NCI-H1417 treated with DMSO at 0.1 percent for 48 hours (cell line): ENCODE measurements around the gene STT3A.

Experiments used
- DNase-seq: peaks from one replicate; lab custom pipeline; 2025; lab: John Stamatoyannopoulos, UW

Gene STT3A

GRCh38 chr11:125588505-125588904 is 4.1 kb upstream of the STT3A start:
- no peak for DNase-seq

DNA sequence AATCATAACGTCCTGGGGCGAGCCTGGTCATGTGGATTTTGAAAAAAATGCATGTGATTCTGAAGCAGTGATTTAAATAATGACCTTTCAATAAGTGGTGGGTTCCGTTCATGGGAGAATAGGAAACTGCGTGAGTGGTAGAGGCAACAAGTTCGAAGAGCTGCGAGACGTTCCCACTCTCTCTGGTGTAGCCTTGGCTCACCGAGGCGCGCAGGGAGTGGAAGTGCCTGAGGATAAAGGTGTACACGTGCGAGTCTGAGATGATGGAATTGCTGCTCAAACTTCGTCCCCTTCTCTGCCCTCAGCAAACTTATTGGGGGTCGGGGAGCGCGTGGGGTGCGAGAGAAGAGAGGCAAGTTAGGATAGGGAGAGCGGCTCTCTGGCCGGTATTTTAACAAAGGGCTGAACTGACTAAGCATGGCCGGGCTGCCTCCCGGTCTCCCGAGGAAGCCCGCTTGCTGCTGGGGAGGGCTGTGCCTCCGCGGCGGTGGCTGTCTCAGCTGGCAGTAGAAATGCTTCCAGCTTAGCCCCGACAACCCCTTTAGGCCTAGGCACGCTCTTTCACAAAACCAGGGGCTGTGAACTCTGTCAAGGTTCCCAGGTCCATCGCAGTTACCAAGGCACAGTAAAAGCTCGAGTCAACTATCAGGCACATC is 875 bp upstream of the STT3A start:
- no peak for DNase-seq

GRCh38 chr11:125593114-125593820 is 615 bp downstream of the STT3A start:
- DNase-seq, result peak; percentile 3

DNA sequence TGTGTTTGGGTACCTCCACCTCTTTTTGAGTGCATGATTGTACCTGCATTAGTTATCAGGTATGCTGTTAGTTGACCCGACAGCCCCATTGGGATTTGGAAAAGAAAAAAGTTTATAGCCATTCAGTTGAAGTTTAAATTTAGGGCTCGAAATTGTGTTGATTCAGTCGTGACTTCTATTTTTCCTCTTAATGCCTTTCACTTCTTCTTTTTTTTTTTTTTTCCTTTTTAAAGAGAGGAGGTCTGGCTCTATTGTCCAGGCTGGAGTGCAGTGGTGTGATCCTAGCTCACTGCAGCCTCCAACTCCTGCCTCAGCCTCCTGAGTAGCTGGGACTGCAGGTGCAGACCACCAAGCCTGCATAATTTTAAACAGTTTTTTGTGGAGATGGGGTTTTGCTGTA is 2.3 kb downstream of the STT3A start:
- no peak for DNase-seq

GRCh38 chr11:125600663-125601062 is 8.0 kb downstream of the STT3A start:
- DNase-seq, result no peak

DNA sequence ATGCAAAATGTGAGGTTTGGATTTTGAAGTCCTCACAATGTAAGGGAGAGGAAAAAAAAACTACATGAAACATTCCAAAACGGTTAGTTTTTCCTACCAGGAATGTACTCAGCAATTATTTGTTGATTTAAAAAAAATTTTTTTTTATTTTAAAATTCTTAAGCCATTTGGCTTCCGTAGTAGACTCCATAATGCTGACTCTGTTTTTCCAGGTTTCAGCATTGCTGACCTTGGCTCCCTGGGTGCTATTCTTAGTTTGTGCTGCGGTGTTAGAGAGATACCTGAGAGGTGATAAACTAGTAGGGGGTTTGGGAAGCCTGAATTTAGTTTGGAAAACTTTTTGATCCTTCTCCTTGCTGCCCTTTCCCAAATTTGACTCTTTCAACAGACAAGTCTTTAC is 10.6 kb downstream of the STT3A start:
- DNase-seq, result no peak

DNA sequence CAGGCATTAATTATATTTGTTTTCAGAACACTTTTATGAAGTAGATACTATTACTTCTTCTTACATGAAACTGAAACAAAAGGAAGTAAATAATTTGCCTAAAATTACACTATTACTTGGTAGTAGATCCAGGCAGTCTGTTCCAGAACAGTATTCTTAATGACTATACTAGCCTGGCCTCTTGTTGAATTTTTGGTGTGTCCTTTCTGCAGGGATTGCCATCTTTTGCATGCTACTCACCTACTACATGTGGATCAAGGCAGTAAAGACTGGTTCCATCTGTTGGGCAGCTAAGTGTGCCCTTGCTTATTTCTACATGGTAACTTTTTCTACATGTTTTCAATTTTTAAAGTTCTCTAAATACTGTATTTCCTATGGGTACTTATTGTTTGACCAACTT is 12.8 kb downstream of the STT3A start:
- no peak for DNase-seq

GRCh38 chr11:125609545-125609944 is 16.9 kb downstream of the STT3A start:
- no peak for DNase-seq

DNA sequence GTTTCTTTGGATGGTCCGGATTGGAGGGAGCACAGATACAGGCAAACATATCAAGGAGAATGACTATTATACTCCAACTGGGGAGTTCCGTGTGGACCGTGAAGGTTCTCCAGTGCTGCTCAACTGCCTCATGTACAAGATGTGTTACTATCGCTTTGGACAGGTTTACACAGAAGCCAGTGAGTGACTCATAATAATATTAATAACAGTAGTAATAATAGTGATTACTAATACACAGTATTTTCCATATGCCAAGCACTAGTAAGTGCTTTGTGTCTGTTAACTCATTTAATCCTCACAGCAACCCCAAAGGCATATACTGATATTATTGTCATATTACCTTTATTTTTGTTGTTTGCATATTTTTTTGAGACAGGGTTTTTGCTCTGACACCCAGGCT is 25.7 kb downstream of the STT3A start:
- no peak for DNase-seq

- no peak for DNase-seq
Measured at GRCh38 chr11:125621995-125622394, 29.3 kb downstream of the STT3A start.

DNA sequence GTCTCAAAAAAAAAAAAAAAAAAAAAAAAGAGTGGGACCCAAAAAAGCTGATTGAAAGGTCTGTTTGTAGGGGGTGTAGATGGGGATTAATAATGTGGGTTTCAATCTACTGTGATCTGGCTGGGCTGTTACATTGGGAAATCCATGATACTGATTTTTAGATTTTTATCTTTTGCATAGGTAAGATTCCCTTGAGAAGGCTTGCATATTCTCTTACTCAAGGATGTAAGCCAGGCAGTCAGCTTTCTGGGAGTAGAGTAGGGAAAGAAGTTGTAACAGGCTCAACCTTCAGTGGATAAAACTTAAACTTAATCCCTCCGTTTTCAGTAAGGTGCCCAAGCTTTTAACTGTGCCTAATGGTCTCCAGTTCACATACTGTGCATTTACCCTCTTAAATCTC is 30.4 kb downstream of the STT3A start:
- DNase-seq, result no peak

DNA sequence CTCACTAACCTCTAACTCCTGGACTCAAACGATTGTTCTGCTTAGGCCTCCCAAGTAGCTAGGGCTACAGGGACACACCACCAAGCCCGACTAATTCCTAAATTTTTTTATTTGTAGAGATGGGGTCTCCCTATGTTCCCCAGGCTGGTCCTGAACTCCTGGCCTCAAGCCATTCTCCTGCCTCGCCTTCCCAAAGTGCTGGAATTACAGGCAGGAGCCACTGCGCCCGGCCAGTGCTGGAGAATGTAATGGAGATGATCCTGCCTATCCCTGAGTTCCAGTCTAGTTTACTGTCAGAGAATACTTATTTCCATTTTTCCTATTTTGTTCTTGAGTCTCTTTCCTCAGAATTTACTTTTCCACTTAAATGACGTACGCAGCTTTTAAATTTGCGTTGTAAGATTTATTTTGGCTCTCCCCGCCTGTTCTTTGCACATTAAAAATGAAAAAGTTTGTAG is 32.1 kb downstream of the STT3A start, which contains the start of gene CHEK1:
Gene CHEK1, plus strand, starts transcription at position 408 of the 458 bp plus-strand sequence. CDS start 1,606 bp downstream, outside the sequence.
- DNase-seq, result no peak

GRCh38 chr11:125625225-125625629 is 32.6 kb downstream of the STT3A start:
- peak; percentile 29 for DNase-seq

DNA sequence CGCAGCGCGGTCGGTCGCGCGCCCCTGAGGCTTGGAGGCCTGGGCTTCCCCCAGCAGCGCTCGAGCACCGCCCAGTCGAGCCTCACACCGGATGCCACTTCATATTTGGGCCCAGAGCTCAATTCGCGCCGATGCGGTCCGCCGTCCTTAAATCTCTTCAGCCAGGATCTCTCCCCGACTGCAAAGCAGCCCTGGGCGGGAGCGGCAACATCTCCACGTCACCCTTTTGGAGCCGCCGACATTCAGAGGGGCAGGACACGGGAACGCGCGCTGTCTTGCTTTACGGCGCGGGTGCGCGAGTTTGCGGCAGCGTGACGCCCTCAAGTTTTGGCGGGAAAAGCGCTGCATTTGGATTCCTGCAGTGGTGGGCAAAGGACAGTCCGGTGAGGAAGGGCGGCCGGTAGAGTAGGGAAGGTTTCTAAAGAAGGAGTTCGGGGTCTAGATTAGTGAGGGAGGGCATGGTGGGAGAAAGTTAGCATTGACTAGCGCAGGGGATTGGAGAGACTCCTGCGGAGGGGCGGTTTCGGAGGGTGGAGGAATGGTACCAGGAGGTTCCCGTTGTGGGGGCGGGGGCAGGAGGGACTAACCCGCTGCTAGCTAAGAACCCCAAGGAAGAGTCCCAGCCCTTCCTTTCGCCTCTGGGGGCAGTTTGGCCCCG is 33.1 kb downstream of the STT3A start:
- DNase-seq, result peak; percentile 78

- peak; percentile 58 for DNase-seq
Measured at GRCh38 chr11:125626288-125626950, 33.8 kb downstream of the STT3A start.

GRCh38 chr11:125627236-125627910 is 34.7 kb downstream of the STT3A start:
- DNase-seq, result no peak

DNA sequence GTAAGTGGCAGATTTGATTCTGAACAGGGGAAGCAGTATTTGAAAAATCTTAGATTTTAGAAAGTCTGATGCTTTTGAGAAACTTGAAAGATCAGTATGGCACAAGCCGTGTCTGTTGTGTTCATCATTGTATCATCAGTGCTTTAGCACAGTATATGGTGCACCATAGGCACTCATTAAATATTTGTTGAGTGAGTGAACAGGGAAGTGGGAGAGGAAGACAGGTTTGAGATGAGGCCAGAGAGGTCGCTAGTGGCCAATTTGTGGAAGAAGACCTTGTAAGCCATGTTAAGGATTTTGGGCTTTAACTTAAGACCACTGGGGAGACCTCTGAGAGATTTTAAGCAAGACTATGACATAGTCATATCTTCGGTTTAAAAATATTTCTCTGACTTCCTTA is 45.2 kb downstream of the STT3A start:
- DNase-seq, result no peak

GRCh38 chr11:125638315-125638714 is 45.7 kb downstream of the STT3A start:
- DNase-seq, result no peak

DNA sequence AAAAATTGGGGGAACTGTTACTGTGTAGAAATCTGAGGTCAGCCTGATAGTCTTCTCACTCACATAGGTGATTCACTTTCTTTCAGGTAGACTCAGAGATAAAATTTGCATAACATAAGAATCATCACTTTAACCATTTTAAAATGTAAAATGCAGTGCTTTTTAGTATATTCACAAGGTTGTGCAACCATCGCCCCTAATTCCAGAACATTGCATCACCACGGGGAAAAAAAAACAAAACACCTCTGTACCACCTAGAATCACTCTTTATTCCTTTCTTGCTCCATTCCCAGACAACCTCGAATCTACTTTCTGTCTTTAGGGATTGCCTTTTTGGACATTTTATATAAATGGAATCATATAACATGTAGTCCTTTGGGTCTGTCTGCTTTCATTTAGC is 53.2 kb downstream of the STT3A start:
- no peak for DNase-seq

DNA sequence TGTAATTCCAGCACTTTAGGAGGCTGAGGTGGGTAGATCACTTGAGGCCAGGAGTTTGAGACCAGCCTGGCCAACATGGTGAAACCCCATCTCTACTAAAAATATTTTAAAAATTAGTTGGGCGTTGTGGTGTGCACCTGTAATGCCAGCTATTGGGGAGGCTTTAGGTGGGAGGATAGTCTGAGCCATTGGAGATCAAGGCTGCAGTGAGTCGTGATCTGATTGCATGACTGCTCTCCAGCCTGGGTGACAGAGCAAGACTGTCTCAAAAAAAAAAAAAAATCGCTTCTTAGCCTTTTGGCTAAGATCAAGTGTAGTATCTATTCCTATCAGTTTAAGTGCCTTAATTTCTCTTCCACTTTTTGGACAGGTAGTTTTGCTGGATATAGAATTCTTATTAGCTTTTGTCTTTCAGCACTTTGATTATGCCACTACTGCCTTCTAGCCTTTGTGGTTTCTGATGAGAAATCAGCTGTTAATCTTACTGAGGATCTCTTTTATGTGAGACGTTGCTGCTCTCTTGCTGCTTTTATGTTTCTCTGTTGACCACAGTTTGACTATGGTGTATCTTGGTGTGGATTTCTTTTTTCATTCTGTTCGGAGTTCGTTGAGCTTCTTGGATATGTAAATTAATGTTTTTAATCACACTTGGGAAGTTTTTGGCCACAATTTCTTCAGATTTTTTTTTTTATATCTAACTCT is 57.0 kb downstream of the STT3A start:
- DNase-seq, result no peak

GRCh38 chr11:125662689-125663088 is 70.0 kb downstream of the STT3A start:
- no peak for DNase-seq
